Ishikawa (cell line): ENCODE measurements around the gene SGK1.
A peak's percentile ranks its signal among the peaks of the same experiment; 100 is the strongest.

Source experiments
- CEBPB ChIP-seq: IDR thresholded peaks from 2 replicates; pipeline ENCODE4 v1.6.1; 2012
- CREB1 ChIP-seq: IDR thresholded peaks from 2 replicates; pipeline ENCODE4 v1.6.1; 2012; ENCODE audit warnings: low read depth
- EGR1 ChIP-seq: IDR thresholded peaks from 2 replicates; pipeline ENCODE4 v1.6.1; 2012
- EP300 ChIP-seq: IDR thresholded peaks from 2 replicates; pipeline ENCODE4 v1.6.1; 2012; ENCODE audit warnings: borderline replicate concordance
- FOXM1 ChIP-seq: IDR thresholded peaks from 2 replicates; pipeline ENCODE4 v1.6.1; 2012; ENCODE audit warnings: low read depth, borderline replicate concordance
- NFIC ChIP-seq: IDR thresholded peaks from 2 replicates; pipeline ENCODE4 v1.6.1; 2012
- RAD21 ChIP-seq: IDR thresholded peaks from 2 replicates; pipeline ENCODE4 v1.6.1; 2012; ENCODE audit warnings: low read depth
- TAF1 ChIP-seq: IDR thresholded peaks from 2 replicates; pipeline ENCODE4 v1.6.1; 2012; ENCODE audit warnings: low read depth, mild to moderate bottlenecking
- TCF12 ChIP-seq: IDR thresholded peaks from 2 replicates; pipeline ENCODE4 v1.6.1; 2012; ENCODE audit warnings: low read depth
- TEAD4 ChIP-seq: IDR thresholded peaks from 2 replicates; pipeline ENCODE4 v1.6.1; 2012
- YY1 ChIP-seq: IDR thresholded peaks from 2 replicates; pipeline ENCODE4 v1.6.1; 2012; ENCODE audit warnings: low read depth
- ZBTB7A ChIP-seq: IDR thresholded peaks from 2 replicates; pipeline ENCODE4 v1.6.1; 2012; ENCODE audit warnings: low read depth
- TF ChIP-seq, protein P1 (sequence below): IDR thresholded peaks from 2 replicates; pipeline ENCODE4 v1.6.1; 2012; ENCODE audit warnings: low read depth, mild to moderate bottlenecking
- TF ChIP-seq, protein P2 (sequence below): IDR thresholded peaks from 2 replicates; pipeline ENCODE4 v1.6.1; 2012
- TF ChIP-seq, protein P3 (sequence below): IDR thresholded peaks from 2 replicates; pipeline ENCODE4 v1.6.1; 2012

The SGK1 gene

DNA sequence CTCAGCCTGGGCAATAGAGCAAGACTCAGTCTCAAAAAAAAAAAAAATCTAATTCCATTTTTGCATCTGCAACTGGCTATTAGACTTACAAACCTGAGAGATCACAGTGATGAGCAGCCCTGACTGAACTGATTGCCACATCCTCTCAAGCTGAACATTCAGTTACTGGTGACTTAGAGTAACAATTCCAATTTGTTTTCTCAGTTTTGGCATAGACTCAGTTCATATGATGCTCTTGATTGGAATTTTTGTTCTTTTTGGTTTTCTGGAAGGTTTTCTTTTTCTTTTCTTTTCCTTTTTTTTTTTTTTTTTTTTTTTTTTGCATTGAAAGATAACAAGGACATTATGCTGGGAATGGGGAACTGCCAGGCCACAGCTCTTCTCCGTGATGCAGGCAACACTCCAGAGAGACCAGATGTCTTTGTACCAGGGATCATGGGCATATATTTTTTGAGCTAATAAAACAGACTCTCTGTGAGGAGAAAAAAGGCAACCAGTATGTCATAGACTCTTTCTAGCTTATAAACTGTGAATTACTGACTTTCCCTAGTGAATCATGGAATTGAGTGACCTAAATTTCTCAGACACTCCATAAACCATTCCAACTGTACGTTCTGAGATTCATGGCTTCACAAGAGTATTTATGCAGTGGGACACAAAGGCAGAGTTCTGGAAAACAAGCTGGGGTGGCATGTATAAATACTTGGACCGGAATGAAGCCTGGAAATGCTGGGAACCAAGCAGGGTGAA lies 179.5 kb downstream of the SGK1 start:
- TF ChIP-seq RAD21 = no peak

DNA sequence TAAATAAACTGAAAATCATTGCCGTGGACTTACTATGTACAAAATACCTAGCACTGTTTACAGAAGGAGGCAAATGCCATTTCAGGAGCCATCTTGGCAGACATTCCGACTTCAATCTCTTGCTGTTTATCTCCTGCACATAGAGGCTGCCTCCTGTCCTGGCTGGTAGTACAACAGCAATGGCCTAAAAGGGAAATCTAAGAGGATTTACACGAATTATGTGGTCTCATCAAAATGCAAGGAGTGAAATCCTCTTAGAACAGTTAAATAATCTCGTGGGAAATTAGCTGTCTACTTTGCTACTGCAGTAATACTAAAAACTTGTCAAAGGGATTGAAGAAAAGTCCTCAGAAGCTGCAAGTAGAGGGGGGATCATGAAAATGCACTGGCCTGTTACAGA lies 183.3 kb downstream of the SGK1 start:
- TF ChIP-seq YY1 = no peak
- no peak for TF ChIP-seq CEBPB
- no peak for TF ChIP-seq CREB1
- no peak for TF ChIP-seq EGR1
- TF ChIP-seq, protein P1, sequence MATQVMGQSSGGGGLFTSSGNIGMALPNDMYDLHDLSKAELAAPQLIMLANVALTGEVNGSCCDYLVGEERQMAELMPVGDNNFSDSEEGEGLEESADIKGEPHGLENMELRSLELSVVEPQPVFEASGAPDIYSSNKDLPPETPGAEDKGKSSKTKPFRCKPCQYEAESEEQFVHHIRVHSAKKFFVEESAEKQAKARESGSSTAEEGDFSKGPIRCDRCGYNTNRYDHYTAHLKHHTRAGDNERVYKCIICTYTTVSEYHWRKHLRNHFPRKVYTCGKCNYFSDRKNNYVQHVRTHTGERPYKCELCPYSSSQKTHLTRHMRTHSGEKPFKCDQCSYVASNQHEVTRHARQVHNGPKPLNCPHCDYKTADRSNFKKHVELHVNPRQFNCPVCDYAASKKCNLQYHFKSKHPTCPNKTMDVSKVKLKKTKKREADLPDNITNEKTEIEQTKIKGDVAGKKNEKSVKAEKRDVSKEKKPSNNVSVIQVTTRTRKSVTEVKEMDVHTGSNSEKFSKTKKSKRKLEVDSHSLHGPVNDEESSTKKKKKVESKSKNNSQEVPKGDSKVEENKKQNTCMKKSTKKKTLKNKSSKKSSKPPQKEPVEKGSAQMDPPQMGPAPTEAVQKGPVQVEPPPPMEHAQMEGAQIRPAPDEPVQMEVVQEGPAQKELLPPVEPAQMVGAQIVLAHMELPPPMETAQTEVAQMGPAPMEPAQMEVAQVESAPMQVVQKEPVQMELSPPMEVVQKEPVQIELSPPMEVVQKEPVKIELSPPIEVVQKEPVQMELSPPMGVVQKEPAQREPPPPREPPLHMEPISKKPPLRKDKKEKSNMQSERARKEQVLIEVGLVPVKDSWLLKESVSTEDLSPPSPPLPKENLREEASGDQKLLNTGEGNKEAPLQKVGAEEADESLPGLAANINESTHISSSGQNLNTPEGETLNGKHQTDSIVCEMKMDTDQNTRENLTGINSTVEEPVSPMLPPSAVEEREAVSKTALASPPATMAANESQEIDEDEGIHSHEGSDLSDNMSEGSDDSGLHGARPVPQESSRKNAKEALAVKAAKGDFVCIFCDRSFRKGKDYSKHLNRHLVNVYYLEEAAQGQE = no peak

DNA sequence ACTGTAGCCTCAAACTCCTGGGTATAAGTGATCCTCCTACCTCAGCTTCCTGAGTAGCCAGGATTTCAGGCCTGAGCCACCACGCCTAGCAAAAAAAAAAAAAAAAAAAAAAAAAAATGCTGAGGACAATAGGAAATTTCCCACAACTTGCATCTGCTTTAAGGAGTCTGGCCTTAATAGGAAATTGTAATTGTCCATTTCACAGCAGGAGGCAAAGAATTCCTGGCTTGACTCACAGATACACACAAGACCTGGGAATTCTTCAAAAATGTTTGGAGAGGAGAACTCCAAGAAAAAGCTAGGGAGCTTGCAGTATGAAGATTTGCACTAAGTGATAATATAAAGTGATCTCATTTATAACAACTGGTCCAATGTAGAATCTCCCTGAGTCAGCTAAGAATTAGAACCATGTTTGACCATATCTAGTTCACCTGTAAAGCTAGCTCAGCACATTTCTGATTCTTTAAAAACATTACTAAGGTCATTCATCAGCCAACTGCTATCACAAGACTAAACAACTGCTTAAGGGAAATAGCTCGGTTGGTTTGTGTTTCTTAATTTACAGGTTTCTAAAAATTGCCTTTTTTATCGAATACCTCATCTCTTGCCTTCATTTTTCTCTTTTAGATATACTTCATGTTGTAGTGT lies 185.3 kb downstream of the SGK1 start:
- TF ChIP-seq EGR1 = no peak
- TF ChIP-seq, protein P1 = no peak
- peak; percentile 72 for TF ChIP-seq TEAD4
- no peak for TF ChIP-seq CREB1
- no peak for TF ChIP-seq TAF1
- no peak for TF ChIP-seq YY1
- no peak for TF ChIP-seq FOXM1
- no peak for TF ChIP-seq RAD21
- TF ChIP-seq, protein P2, sequence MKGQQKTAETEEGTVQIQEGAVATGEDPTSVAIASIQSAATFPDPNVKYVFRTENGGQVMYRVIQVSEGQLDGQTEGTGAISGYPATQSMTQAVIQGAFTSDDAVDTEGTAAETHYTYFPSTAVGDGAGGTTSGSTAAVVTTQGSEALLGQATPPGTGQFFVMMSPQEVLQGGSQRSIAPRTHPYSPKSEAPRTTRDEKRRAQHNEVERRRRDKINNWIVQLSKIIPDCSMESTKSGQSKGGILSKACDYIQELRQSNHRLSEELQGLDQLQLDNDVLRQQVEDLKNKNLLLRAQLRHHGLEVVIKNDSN = no peak
- TF ChIP-seq, protein P3, sequence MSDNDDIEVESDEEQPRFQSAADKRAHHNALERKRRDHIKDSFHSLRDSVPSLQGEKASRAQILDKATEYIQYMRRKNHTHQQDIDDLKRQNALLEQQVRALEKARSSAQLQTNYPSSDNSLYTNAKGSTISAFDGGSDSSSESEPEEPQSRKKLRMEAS = no peak
- 0 out of 2 replicates have a peak, but pooled peaks have one; percentile 26 for TF ChIP-seq NFIC
- TF ChIP-seq TCF12 = no peak
- 0 out of 2 replicates have a peak, but pooled peaks have one; percentile 17 for TF ChIP-seq CEBPB
- TF ChIP-seq EP300 = peak; percentile 18; the same call in 1 of the 2 replicates
- no peak for TF ChIP-seq ZBTB7A

DNA sequence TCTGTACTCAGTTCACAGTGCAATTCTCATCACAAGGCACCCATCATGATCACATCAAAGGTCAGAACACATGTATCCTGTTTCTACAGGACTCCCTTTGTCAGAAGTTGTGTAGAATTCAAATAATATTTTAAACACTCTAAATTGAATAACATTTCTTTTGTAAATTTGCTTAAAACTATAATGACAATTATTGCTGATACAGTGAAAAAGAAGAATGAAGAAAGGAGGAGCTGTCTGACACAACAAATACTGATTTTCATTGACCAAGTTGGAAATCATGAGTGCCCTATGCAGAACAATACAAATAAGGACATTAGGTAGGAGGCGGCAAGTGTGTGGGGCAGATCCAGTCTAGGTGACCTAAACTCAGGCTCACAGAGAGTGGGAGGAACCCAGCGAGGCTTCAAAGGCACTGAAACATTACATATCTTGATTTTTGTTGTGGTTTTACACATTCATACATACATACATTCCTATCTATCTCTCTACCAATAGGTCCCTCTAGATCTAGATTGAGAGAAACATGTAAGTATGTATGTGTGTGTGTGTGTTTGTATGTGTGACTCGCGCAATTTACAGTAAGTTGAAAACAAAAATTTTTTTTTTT lies 186.3 kb downstream of the SGK1 start:
- TF ChIP-seq, protein P3 = no peak
- no peak for TF ChIP-seq TAF1
- TF ChIP-seq, protein P2 = no peak
- TF ChIP-seq YY1 = no peak
- TF ChIP-seq, protein P1 = no peak
- TF ChIP-seq EGR1 = no peak
- no peak for TF ChIP-seq NFIC
- TF ChIP-seq ZBTB7A = no peak
- no peak for TF ChIP-seq TCF12
- TF ChIP-seq TEAD4 = no peak
- TF ChIP-seq EP300 = no peak
